Measurements from ENCODE around the gene ZFP64. TPM values are rescaled to one million over a fixed set of nuclear protein-coding genes. Genes with fewer than 3 reads are reported as not detected.
"Not testable (repeated sequence)": the region's sequence is repeated elsewhere in the genome, so short reads cannot be mapped to it uniquely, and the experiment has no call there.

The ZFP64 gene
- total RNA-seq, 2 donors from 2014 or later: 7.3 to 9.1 TPM

DNA sequence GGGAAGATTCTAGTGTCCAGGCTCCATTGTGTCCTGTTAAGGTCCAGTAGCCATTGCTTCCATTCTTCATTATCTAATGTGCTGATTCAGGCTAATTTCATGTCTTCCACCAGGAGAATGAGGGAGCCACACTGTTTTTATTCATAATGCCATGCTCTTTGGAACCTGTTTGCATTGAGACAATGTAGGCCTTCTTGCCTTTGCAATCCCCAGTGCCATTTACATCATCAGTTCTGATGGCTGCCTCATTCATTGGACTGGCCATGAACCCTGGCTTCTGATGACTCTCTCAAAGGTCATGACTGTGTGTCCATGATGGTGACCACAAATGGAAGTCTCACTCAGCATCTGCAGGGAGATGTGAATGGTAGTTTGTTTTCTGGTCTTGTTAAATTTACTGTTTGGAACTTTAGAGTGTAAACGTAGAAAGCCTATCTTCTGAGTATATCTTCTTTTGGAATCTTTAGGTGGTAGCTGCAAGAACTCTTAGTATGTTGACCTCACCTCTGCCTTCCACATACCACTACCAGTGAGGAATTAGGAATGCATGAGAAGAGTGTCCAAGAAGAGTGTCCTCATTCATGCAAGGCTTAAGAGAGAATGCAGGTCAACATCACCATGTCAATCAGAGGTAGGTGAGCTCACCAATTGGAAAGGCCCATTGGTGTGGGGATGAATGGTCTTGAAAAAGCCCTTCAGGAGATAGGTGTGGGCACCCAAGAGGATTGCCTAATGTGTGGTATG lies 42.9 kb upstream of the ZFP64 start:
- no peak for DNase-seq (ENCODE audit: low spot score)
- Histone ChIP-seq H3K27ac (no peak overlapping the region), H3K36me3 (no peaks in the 10 kb centered on the region), H3K4me3 (no peak overlapping the region), H3K9me3 (no peaks in the 10 kb centered on the region), H3K27me3 (no peaks in the 10 kb centered on the region), H3K4me1 (no peaks in the 10 kb centered on the region)
- no peak for TF ChIP-seq CTCF (IDR thresholded peaks at IDR 0.05)

GRCh38 chr20:52231230-52231746 lies 39.7 kb upstream of the ZFP64 start:
- Histone ChIP-seq H3K4me1 (no peaks in the 10 kb centered on the region), H3K9me3 (no peaks in the 10 kb centered on the region), H3K4me3 (no peak overlapping the region), H3K27me3 (no peaks in the 10 kb centered on the region), H3K27ac (no peak overlapping the region), H3K36me3 (no peaks in the 10 kb centered on the region)
- no peak for TF ChIP-seq CTCF (IDR thresholded peaks at IDR 0.05)
- no peak for DNase-seq (ENCODE audit: low spot score)

- TF ChIP-seq CTCF (IDR thresholded peaks at IDR 0.05): no peak
- no peak for DNase-seq (ENCODE audit: low spot score)
- Histone ChIP-seq H3K4me1 (no peaks in the 10 kb centered on the region), H3K27ac (no peak overlapping the region), H3K9me3 (no peaks in the 10 kb centered on the region), H3K36me3 (no peaks in the 10 kb centered on the region), H3K27me3 (no peaks in the 10 kb centered on the region), H3K4me3 (no peak overlapping the region)
These were observed 38.8 kb upstream of the ZFP64 start for GRCh38 chr20:52230409-52230808.

GRCh38 chr20:52229346-52229745 lies 37.8 kb upstream of the ZFP64 start:
- not testable (repeated sequence) for DNase-seq (ENCODE audit: low spot score); H3K36me3 ChIP-seq; H3K4me3 ChIP-seq; H3K27me3 ChIP-seq; H3K27ac ChIP-seq; H3K9me3 ChIP-seq; H3K4me1 ChIP-seq

DNA sequence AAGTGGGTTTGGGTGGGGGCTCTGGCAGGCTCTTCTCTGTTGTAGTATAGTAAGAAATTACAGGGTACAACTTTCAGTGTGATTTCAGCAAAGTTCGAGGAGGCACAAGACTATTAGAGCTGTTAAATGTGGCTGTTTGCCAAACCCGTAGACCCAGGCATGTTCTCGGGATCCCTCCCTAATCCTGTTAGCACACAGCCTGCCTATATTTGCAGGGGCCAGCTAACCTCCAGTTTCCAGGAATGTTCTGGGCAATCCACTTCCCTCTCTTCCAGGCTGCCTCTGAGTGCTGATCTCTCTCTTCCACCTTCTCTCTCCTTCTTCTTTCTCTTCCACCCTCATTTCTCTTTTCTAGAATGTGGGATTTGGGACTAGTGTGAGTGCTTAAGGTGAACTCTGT lies 34.8 kb upstream of the ZFP64 start:
- Histone ChIP-seq H3K4me1 (no peaks in the 10 kb centered on the region), H3K36me3 (no peaks in the 10 kb centered on the region), H3K27ac (no peak overlapping the region), H3K4me3 (no peak overlapping the region), H3K27me3 (no peaks in the 10 kb centered on the region), H3K9me3 (peaks cover 0 to 2% of the 10 kb centered on the region in 2 donors)
- no peak for TF ChIP-seq CTCF (IDR thresholded peaks at IDR 0.05)
- DNase-seq (ENCODE audit: low spot score): no peak

DNA sequence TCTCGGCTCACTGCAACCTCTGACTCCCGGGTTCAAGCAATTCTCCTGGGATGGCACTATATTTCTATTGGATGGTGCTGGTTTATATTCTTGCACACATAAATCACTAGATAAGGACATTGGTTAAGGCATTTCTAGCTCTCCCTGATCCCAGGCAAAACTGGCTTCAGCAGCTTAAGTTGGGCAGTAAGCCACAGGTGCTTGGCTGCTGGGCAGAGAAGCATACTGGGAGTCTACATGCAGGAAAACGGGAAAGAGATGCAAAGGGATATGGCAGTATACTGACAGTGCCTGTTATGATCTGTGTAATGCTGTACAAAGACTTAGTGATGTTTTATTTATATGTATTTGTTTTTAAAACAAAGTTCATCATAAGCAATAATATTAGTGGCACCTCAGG lies 33.3 kb upstream of the ZFP64 start:
- H3K27ac ChIP-seq: no peak overlapping the region

GRCh38 chr20:52221362-52221761 lies 29.8 kb upstream of the ZFP64 start:
- not testable (repeated sequence) for H3K4me1 ChIP-seq; H3K27ac ChIP-seq; H3K36me3 ChIP-seq; H3K4me3 ChIP-seq; H3K27me3 ChIP-seq; DNase-seq (ENCODE audit: low spot score)
- H3K9me3 ChIP-seq: peaks cover 6 to 20% of the 10 kb centered on the region in 2 donors

More for the DNA sequence above, 33.3 kb upstream of the ZFP64 start:
- no peak for TF ChIP-seq CTCF (IDR thresholded peaks at IDR 0.05)
- Histone ChIP-seq H3K4me3 (no peak overlapping the region), H3K9me3 (peaks cover 6 to 9% of the 10 kb centered on the region in 2 donors), H3K4me1 (no peaks in the 10 kb centered on the region), H3K27me3 (no peaks in the 10 kb centered on the region), H3K36me3 (no peaks in the 10 kb centered on the region)
- no peak for DNase-seq (ENCODE audit: low spot score)

- not testable (repeated sequence) for H3K4me1 ChIP-seq; H3K27me3 ChIP-seq; H3K36me3 ChIP-seq; H3K4me3 ChIP-seq; H3K27ac ChIP-seq; DNase-seq (ENCODE audit: low spot score)
- H3K9me3 ChIP-seq: peaks cover 6 to 20% of the 10 kb centered on the region in 2 donors
These were observed 29.3 kb upstream of the ZFP64 start for GRCh38 chr20:52220891-52221290.
